ENCODE data around the gene TOM1L1. TPM values are rescaled to one million over a fixed set of nuclear protein-coding genes. Genes with fewer than 3 reads are reported as not detected.

TOM1L1 gene
- total and polyA plus RNA-seq, 5 donors from 2014 or later, result not detected

DNA sequence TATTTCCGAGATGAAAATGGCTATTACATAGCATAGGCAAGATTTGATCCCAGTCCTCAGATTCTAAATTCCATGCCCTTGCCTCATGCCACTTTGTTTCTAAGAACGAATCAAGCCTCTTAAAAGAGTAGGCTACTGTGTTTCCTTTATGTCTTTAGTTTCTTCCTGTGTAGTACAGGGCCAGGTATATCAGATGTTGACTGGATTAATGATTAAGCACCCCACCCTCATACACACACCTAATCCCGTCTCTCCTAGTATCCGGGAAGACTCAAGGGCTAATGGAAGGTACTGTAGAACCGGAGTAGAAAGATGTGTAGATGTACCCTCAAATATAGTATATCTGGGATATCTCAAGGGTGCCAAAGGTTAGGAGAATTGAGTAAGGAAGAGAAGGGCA lies 6.7 kb downstream of the TOM1L1 start:
- Histone ChIP-seq H3K27ac (ENCODE audit: insufficient read depth, low read length, poor library complexity, severe bottlenecking) (no peak overlapping the region), H3K36me3 (ENCODE audit: control insufficient read depth, insufficient read depth, low read length) (no peaks in the 10 kb centered on the region), H3K4me1 (ENCODE audit: control insufficient read depth, insufficient read depth, low read length, poor library complexity, severe bottlenecking) (no peaks in the 10 kb centered on the region), H3K4me3 (ENCODE audit: low read depth, low read length) (no peak overlapping the region), H3K9me3 (ENCODE audit: control insufficient read depth in 2 of 2, low read length in 2 of 2) (no peaks in the 10 kb centered on the region), H3K27me3 (ENCODE audit: control insufficient read depth, insufficient read depth, low read length) (peaks cover 2% of the 10 kb centered on the region)
- Mint-ChIP-seq H3K9me3 (peaks cover 0 to 2% (median 0%) of the 10 kb centered on the region in 7 donors), H3K27ac (no peak overlapping the region), H3K4me3 (no peak overlapping the region), H3K27me3 (no peaks in the 10 kb centered on the region), H3K36me3 (no peaks in the 10 kb centered on the region), H3K4me1 (peaks cover 0 to 2% (median 0%) of the 10 kb centered on the region in 4 donors)
- DNase-seq (no peak), ATAC-seq (ENCODE audit: low read depth in 2 of 2) (no peak)

DNA sequence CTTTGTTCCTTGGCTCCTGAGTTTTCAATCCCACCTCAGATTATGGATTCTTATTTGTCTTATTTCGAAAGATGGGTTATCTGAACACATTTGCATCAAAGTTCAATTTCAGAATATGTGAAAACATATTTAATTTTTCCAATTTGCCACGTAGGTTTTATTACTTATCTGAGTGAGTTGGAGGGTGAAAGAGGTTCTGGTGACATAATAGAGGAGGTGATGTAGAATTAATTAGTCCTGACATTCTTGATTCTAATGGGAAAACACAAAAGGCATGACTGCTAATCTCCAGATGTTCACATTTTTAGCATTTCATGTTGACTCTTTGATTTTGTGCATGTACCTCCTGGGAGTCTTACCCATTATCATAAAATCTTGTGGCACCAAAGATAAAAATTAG lies 9.1 kb downstream of the TOM1L1 start:
- Histone ChIP-seq H3K27ac (ENCODE audit: insufficient read depth, low read length, poor library complexity, severe bottlenecking) (no peak overlapping the region), H3K36me3 (ENCODE audit: control insufficient read depth, insufficient read depth, low read length) (no peaks in the 10 kb centered on the region), H3K27me3 (ENCODE audit: control insufficient read depth, insufficient read depth, low read length) (peaks cover 2% of the 10 kb centered on the region), H3K4me3 (ENCODE audit: low read depth, low read length) (no peak overlapping the region), H3K9me3 (ENCODE audit: control insufficient read depth in 2 of 2, low read length in 2 of 2) (no peaks in the 10 kb centered on the region), H3K4me1 (ENCODE audit: control insufficient read depth, insufficient read depth, low read length, poor library complexity, severe bottlenecking) (no peaks in the 10 kb centered on the region)
- H3K4me1 Mint-ChIP-seq, result no peaks in the 10 kb centered on the region
- H3K9me3 Mint-ChIP-seq, result peaks cover 0 to 1% (median 0%) of the 10 kb centered on the region in 7 donors
- H3K27me3 Mint-ChIP-seq, result no peaks in the 10 kb centered on the region
- H3K36me3 Mint-ChIP-seq, result no peaks in the 10 kb centered on the region
- H3K27ac Mint-ChIP-seq, result no peak overlapping the region
- H3K4me3 Mint-ChIP-seq, result no peak overlapping the region
- DNase-seq (no peak), ATAC-seq (ENCODE audit: low read depth in 2 of 2) (no peak)

DNA sequence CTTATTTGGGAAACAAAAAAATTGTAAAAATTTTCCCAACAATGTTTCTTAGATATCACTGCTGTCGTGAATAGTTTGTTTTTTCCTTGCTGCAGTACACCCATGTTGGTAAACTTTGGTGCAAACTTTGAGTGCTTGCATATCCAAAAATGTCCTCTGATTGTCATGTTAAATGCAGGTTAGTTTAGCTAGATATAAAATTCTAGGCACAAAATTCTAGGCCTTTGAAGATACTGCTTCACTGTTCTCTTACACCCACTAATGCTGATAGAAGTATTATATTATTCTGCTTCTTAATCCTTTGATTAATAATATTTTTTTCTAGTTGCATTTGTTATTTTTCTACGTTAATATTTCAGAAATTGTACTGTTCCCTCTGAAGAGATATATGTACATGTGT lies 16.1 kb downstream of the TOM1L1 start:
- no peaks in the 10 kb centered on the region for H3K4me1 ChIP-seq (ENCODE audit: control insufficient read depth, insufficient read depth, low read length, poor library complexity, severe bottlenecking)
- peaks cover 0 to 5% of the 10 kb centered on the region in 2 experiments for H3K9me3 ChIP-seq (ENCODE audit: control insufficient read depth in 2 of 2, low read length in 2 of 2)
- Mint-ChIP-seq H3K27ac (no peak overlapping the region), H3K9me3 (peaks cover 0 to 17% (median 4%) of the 10 kb centered on the region in 7 donors), H3K4me1 (no peaks in the 10 kb centered on the region), H3K4me3 (no peak overlapping the region), H3K27me3 (peaks cover 4% of the 10 kb centered on the region), H3K36me3 (no peaks in the 10 kb centered on the region)
- peaks cover 4% of the 10 kb centered on the region for H3K27me3 ChIP-seq (ENCODE audit: control insufficient read depth, insufficient read depth, low read length)
- no peak for DNase-seq
- no peak overlapping the region for H3K4me3 ChIP-seq (ENCODE audit: low read depth, low read length)
- ATAC-seq (ENCODE audit: low read depth in 2 of 2), result no peak
- no peak overlapping the region for H3K27ac ChIP-seq (ENCODE audit: insufficient read depth, low read length, poor library complexity, severe bottlenecking)
- no peaks in the 10 kb centered on the region for H3K36me3 ChIP-seq (ENCODE audit: control insufficient read depth, insufficient read depth, low read length)

DNA sequence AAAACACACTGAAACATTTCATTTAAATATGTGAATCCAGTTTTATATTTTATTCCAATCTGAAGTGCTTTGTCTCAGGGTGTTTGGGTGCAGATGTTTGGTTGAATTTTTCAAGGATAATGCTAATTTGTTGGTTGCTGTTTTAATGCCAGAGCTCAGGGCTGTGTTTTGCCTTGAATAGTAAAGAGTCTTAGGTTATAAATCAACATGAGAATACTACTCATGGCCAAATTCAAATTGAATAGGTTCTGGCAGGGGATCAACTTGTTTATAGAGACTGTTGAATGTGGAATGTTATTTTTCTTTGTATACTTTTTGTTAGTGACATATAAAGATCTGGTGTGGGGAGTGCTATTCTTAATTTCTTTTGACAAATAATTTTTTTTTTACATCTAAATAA lies 18.8 kb downstream of the TOM1L1 start:
- peaks cover 0 to 5% of the 10 kb centered on the region in 2 experiments for H3K9me3 ChIP-seq (ENCODE audit: control insufficient read depth in 2 of 2, low read length in 2 of 2)
- DNase-seq (no peak), ATAC-seq (ENCODE audit: low read depth in 2 of 2) (no peak)
- peaks cover 0 to 17% (median 4%) of the 10 kb centered on the region in 7 donors for H3K9me3 Mint-ChIP-seq
- H3K4me1 ChIP-seq (ENCODE audit: control insufficient read depth, insufficient read depth, low read length, poor library complexity, severe bottlenecking), result no peaks in the 10 kb centered on the region
- H3K27me3 Mint-ChIP-seq, result peaks cover 4% of the 10 kb centered on the region
- no peak overlapping the region for H3K27ac ChIP-seq (ENCODE audit: insufficient read depth, low read length, poor library complexity, severe bottlenecking)
- no peak overlapping the region for H3K27ac Mint-ChIP-seq
- no peaks in the 10 kb centered on the region for H3K36me3 ChIP-seq (ENCODE audit: control insufficient read depth, insufficient read depth, low read length)
- no peaks in the 10 kb centered on the region for H3K4me1 Mint-ChIP-seq
- H3K27me3 ChIP-seq (ENCODE audit: control insufficient read depth, insufficient read depth, low read length), result peaks cover 2% of the 10 kb centered on the region
- no peaks in the 10 kb centered on the region for H3K36me3 Mint-ChIP-seq
- H3K4me3 Mint-ChIP-seq, result no peak overlapping the region
- no peak overlapping the region for H3K4me3 ChIP-seq (ENCODE audit: low read depth, low read length)

DNA sequence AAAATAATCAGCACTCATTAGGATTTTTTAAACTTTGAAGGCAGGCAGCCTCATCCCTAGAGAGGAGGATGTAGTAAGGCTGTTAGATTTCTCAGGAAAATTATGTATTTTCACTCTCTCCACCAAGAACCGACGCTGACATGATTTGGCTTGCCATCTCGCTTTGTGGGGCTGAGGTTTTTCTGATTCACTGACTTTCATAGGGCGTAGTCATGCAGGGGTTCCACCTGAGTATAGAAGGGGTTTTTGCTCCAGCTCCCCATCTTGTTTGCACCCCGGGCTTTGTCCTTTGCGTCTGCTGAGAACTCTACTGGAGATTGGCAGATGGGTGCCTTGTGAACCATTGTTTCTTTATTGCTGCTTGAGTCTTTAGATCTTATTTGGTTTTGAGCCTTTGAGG lies 20.2 kb downstream of the TOM1L1 start:
- no peaks in the 10 kb centered on the region for H3K36me3 Mint-ChIP-seq
- Histone ChIP-seq H3K27ac (ENCODE audit: insufficient read depth, low read length, poor library complexity, severe bottlenecking) (no peak overlapping the region), H3K9me3 (ENCODE audit: control insufficient read depth in 2 of 2, low read length in 2 of 2) (peaks cover 0 to 5% of the 10 kb centered on the region in 2 experiments), H3K27me3 (ENCODE audit: control insufficient read depth, insufficient read depth, low read length) (peaks cover 2% of the 10 kb centered on the region), H3K4me1 (ENCODE audit: control insufficient read depth, insufficient read depth, low read length, poor library complexity, severe bottlenecking) (no peaks in the 10 kb centered on the region), H3K36me3 (ENCODE audit: control insufficient read depth, insufficient read depth, low read length) (no peaks in the 10 kb centered on the region), H3K4me3 (ENCODE audit: low read depth, low read length) (no peak overlapping the region)
- peaks cover 4% of the 10 kb centered on the region for H3K27me3 Mint-ChIP-seq
- DNase-seq (no peak), ATAC-seq (ENCODE audit: low read depth in 2 of 2) (no peak)
- no peaks in the 10 kb centered on the region for H3K4me1 Mint-ChIP-seq
- H3K9me3 Mint-ChIP-seq, result peaks cover 0 to 17% (median 4%) of the 10 kb centered on the region in 7 donors
- no peak overlapping the region for H3K27ac Mint-ChIP-seq
- no peak overlapping the region for H3K4me3 Mint-ChIP-seq

DNA sequence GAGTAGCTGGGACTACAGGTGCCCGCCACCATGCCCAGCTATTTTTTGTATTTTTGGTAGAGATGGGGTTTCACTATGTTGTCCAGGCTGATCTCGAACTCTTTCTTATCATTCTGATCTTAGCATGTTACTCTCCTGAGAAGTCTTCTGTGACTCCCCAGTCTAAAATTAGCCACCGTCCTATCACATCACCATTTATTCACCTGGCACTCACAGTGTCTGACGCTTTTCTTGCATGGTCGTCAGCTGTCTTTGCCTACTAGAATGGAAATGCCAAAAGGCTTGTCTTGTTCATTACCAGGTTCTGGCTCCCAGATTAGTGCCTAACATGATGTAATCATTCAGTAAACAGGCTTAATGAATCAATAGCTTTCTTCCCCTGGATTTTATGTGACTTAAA lies 23.8 kb downstream of the TOM1L1 start:
- Histone ChIP-seq H3K4me1 (ENCODE audit: control insufficient read depth, insufficient read depth, low read length, poor library complexity, severe bottlenecking) (no peaks in the 10 kb centered on the region), H3K27me3 (ENCODE audit: control insufficient read depth, insufficient read depth, low read length) (peaks cover 2% of the 10 kb centered on the region), H3K9me3 (ENCODE audit: control insufficient read depth in 2 of 2, low read length in 2 of 2) (no peaks in the 10 kb centered on the region), H3K27ac (ENCODE audit: insufficient read depth, low read length, poor library complexity, severe bottlenecking) (no peak overlapping the region), H3K36me3 (ENCODE audit: control insufficient read depth, insufficient read depth, low read length) (no peaks in the 10 kb centered on the region), H3K4me3 (ENCODE audit: low read depth, low read length) (no peak overlapping the region)
- Mint-ChIP-seq H3K4me3 (no peak overlapping the region), H3K36me3 (no peaks in the 10 kb centered on the region), H3K27ac (no peak overlapping the region), H3K9me3 (peaks cover 0 to 1% (median 0%) of the 10 kb centered on the region in 7 donors), H3K4me1 (no peaks in the 10 kb centered on the region), H3K27me3 (peaks cover 17% of the 10 kb centered on the region)
- no peak for ATAC-seq (ENCODE audit: low read depth in 2 of 2)
- no peak for DNase-seq

DNA sequence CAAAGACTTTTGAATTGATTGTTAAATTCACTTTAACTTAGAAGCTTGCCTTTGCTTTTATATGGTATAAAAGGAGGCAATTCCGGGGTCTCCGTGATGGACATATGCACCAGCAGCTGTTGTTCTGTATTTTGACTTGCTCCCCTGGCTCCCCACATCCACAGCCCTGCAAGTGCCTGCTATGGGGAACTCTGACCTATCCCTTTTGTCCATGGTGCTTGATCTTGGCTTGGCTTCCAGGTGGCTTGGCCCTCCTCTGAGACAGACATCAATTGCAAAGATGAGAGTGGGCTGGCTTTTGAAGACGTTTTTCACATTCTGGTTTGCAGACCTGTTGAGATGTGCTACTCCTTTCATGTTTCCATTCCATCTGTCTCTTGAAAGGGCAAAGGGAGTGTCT lies 26.9 kb downstream of the TOM1L1 start:
- Histone ChIP-seq H3K4me3 (ENCODE audit: low read depth, low read length) (no peak overlapping the region), H3K27ac (ENCODE audit: insufficient read depth, low read length, poor library complexity, severe bottlenecking) (no peak overlapping the region), H3K27me3 (ENCODE audit: control insufficient read depth, insufficient read depth, low read length) (peaks cover 2% of the 10 kb centered on the region), H3K9me3 (ENCODE audit: control insufficient read depth in 2 of 2, low read length in 2 of 2) (no peaks in the 10 kb centered on the region), H3K4me1 (ENCODE audit: control insufficient read depth, insufficient read depth, low read length, poor library complexity, severe bottlenecking) (no peaks in the 10 kb centered on the region), H3K36me3 (ENCODE audit: control insufficient read depth, insufficient read depth, low read length) (no peaks in the 10 kb centered on the region)
- no peak for DNase-seq
- Mint-ChIP-seq H3K36me3 (no peaks in the 10 kb centered on the region), H3K27me3 (peaks cover 17% of the 10 kb centered on the region), H3K4me3 (no peak overlapping the region), H3K4me1 (no peaks in the 10 kb centered on the region), H3K27ac (no peak overlapping the region), H3K9me3 (peaks cover 0 to 1% (median 0%) of the 10 kb centered on the region in 7 donors)
- no peak for ATAC-seq (ENCODE audit: low read depth in 2 of 2)

DNA sequence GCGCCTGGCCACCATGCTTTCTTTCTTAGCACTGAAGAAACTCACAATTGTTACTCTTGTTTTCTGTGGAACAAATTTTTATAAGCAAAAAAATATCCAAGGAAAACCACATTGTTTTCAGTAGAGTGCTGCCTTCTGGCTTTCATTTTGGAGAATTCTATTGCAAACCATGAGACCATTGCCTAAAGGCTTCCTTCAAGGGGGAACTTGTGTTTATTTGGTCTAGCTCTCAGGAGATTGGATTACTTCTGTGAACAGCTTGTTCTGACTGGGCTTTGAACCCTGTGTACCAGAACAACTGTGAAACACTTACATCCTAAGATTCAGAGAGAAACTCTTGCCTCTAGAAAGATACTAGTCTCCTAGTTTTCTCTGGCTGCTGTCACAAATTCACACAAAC lies 32.1 kb downstream of the TOM1L1 start:
- Histone ChIP-seq H3K27ac (ENCODE audit: insufficient read depth, low read length, poor library complexity, severe bottlenecking) (no peak overlapping the region), H3K4me3 (ENCODE audit: low read depth, low read length) (no peak overlapping the region), H3K4me1 (ENCODE audit: control insufficient read depth, insufficient read depth, low read length, poor library complexity, severe bottlenecking) (no peaks in the 10 kb centered on the region), H3K9me3 (ENCODE audit: control insufficient read depth in 2 of 2, low read length in 2 of 2) (no peaks in the 10 kb centered on the region), H3K36me3 (ENCODE audit: control insufficient read depth, insufficient read depth, low read length) (no peaks in the 10 kb centered on the region), H3K27me3 (ENCODE audit: control insufficient read depth, insufficient read depth, low read length) (peaks cover 5% of the 10 kb centered on the region)
- ATAC-seq (ENCODE audit: low read depth in 2 of 2) (no peak), DNase-seq (no peak)
- Mint-ChIP-seq H3K27ac (no peak overlapping the region), H3K4me1 (no peaks in the 10 kb centered on the region), H3K27me3 (peaks cover 16% of the 10 kb centered on the region), H3K9me3 (no peaks in the 10 kb centered on the region), H3K4me3 (no peak overlapping the region), H3K36me3 (no peaks in the 10 kb centered on the region)
